ENCODE data around the gene GPN2. TPM values are rescaled to one million over a fixed set of nuclear protein-coding genes. Genes with fewer than 3 reads are reported as not detected.

Gene GPN2
- total and polyA plus RNA-seq, 4 donors, result 9.5 to 12.7 (median 10.4) TPM

GRCh38 chr1:26912147-26912490 lies 22.0 kb upstream of the GPN2 start:
- H3K27ac ChIP-seq (ENCODE audit: low read depth in 1 of 2, low read length in 2 of 2), result peak overlapping the region; percentile 97 to 99

GRCh38 chr1:26911399-26912146 lies 21.5 kb upstream of the GPN2 start:
- no peaks in the 10 kb centered on the region for H3K9me3 ChIP-seq (ENCODE audit: control insufficient read depth in 4 of 4, low read length in 3 of 4)
- H3K4me3 ChIP-seq (ENCODE audit: low read depth in 1 of 3, low read length in 3 of 3), result peak overlapping the region; percentile 79 to 86 (median 82)
- H3K27ac ChIP-seq (ENCODE audit: low read depth in 1 of 2, low read length in 2 of 2), result peak overlapping the region; percentile 97 to 99
- H3K9ac ChIP-seq (ENCODE audit: low read depth in 1 of 2, low read length in 2 of 2), result peak overlapping the region; percentile 92 to 96
- H3K36me3 ChIP-seq (ENCODE audit: control insufficient read depth in 4 of 4, insufficient read depth in 3 of 4, low read depth in 1 of 4, low read length in 3 of 4), result peaks cover 0 to 6% (median under 1%) of the 10 kb centered on the region in 4 donors
- no peak for DNase-seq (ENCODE audit: low spot score)
- H3K4me1 ChIP-seq (ENCODE audit: control insufficient read depth in 4 of 4, insufficient read depth in 4 of 4, low read length in 3 of 4), result peaks cover 3 to 50% (median 32%) of the 10 kb centered on the region in 4 donors
- TF ChIP-seq FOXA2 (IDR thresholded peaks at IDR 0.05) (no peak), GABPA (IDR thresholded peaks at IDR 0.05 in 1 of 2, conservative IDR thresholded peaks at IDR 0.05 in 1 of 2) (no peak), TAF1 (conservative IDR thresholded peaks at IDR 0.05) (no peak), RXRA (IDR thresholded peaks at IDR 0.05) (peak in 1 of 2 donors; percentile 39), ZBTB33 (IDR thresholded peaks at IDR 0.05) (no peak), CTCF (IDR thresholded peaks at IDR 0.05; ENCODE audit: low read depth, low read length, missing input control) (no peak)
- no peaks in the 10 kb centered on the region for H3K27me3 ChIP-seq (ENCODE audit: control insufficient read depth in 4 of 4, insufficient read depth in 4 of 4, low read length in 3 of 4)
- 44% methylated on average over 8 of the region's 8 CpGs for WGBS

More at GRCh38 chr1:26912147-26912490, 22.0 kb upstream of the GPN2 start:
- Histone ChIP-seq H3K27me3 (ENCODE audit: control insufficient read depth in 4 of 4, insufficient read depth in 4 of 4, low read length in 3 of 4) (no peaks in the 10 kb centered on the region), H3K4me1 (ENCODE audit: control insufficient read depth in 4 of 4, insufficient read depth in 4 of 4, low read length in 3 of 4) (peaks cover 3 to 50% (median 32%) of the 10 kb centered on the region in 4 donors), H3K36me3 (ENCODE audit: control insufficient read depth in 4 of 4, insufficient read depth in 3 of 4, low read depth in 1 of 4, low read length in 3 of 4) (peaks cover 0 to 6% (median under 1%) of the 10 kb centered on the region in 4 donors), H3K9ac (ENCODE audit: low read depth in 1 of 2, low read length in 2 of 2) (peak overlapping the region; percentile 92 to 96), H3K4me3 (ENCODE audit: low read depth in 1 of 3, low read length in 3 of 3) (peak overlapping the region; percentile 79 to 86 (median 82)), H3K9me3 (ENCODE audit: control insufficient read depth in 4 of 4, low read length in 3 of 4) (no peaks in the 10 kb centered on the region)
- 27% methylated on average over 2 of the region's 2 CpGs for WGBS
- DNase-seq (ENCODE audit: low spot score), result no peak
- TF ChIP-seq ZBTB33 (IDR thresholded peaks at IDR 0.05), result no peak
- TF ChIP-seq REST (IDR thresholded peaks at IDR 0.05), result no peak
- no peak for TF ChIP-seq GABPA (IDR thresholded peaks at IDR 0.05 in 1 of 2, conservative IDR thresholded peaks at IDR 0.05 in 1 of 2)
- peak; percentile 14 for TF ChIP-seq TAF1 (conservative IDR thresholded peaks at IDR 0.05)
